Upper lobe of left lung (tissue), 6 donors: ENCODE results near the gene CEP162. TPM values are rescaled to one million over a fixed set of nuclear protein-coding genes. Genes with fewer than 3 reads are reported as not detected.
"Not testable (repeated sequence)": the region's sequence is repeated elsewhere in the genome, so short reads cannot be mapped to it uniquely, and the experiment has no call there.

ENCODE experiments used
- ATAC-seq, 2 donors: fragments of 200-7000 bp; cut with Tn5 transposase; one replicate each; pipeline ENCODE4 v1.9.1; 2022; ENCODE audit warnings: mild to moderate bottlenecking in 2 of 2, moderate library complexity in 2 of 2; ENCODE audit not compliant: low FRiP score in 2 of 2
- DNase-seq, 2 donors: peaks; one replicate each; pipeline ENCODE4 v3.0.0-alpha.2; 2019 to 2020
- H3K27ac ChIP-seq, 4 donors: fragments of 200-600 bp; sonication (generic); one replicate each; pipeline ENCODE4 v1.5.1; 2016 to 2019
- H3K27me3 ChIP-seq, 4 donors: fragments of 200-600 bp; sonication (generic); one replicate each; pipeline ENCODE4 v1.5.1; 2017 to 2019
- H3K36me3 ChIP-seq, 4 donors: fragments of 200-600 bp; sonication (generic); one replicate each; pipeline ENCODE4 v1.5.1; 2016 to 2019
- H3K4me1 ChIP-seq, 4 donors: fragments of 200-600 bp; sonication (generic); one replicate each; pipeline ENCODE4 v1.5.1; 2018 to 2019
- H3K4me3 ChIP-seq, 4 donors: fragments of 200-600 bp; sonication (generic); one replicate each; pipeline ENCODE4 v1.5.1; 2017 to 2019; ENCODE audit warnings: mild to moderate bottlenecking in 2 of 4, moderate library complexity in 1 of 4
- H3K9me3 ChIP-seq, 4 donors: fragments of 200-600 bp; sonication (generic); one replicate each; pipeline ENCODE4 v1.5.1; 2018 to 2019
- CTCF ChIP-seq, 6 experiments: fragments of 450-650 bp in 4 of 6; fragments of 200-600 bp in 2 of 6; sonication (generic) in 2 of 6; IDR thresholded peaks; one replicate each; pipeline ENCODE4 v1.5.1; 2016 to 2019; ENCODE audit warnings: antibody characterized with exemption in 6 of 6
- EP300 ChIP-seq, 4 donors: sonication (generic); formaldehyde crosslinking; IDR thresholded peaks; one replicate each; pipeline ENCODE4 v1.5.1; 2017; ENCODE audit warnings: antibody characterized with exemption in 4 of 4, control low read depth in 2 of 4
- POLR2A ChIP-seq, 4 donors: fragments of 450-650 bp; IDR thresholded peaks; one replicate each; pipeline ENCODE4 v1.5.1; 2016 to 2017; ENCODE audit warnings: antibody characterized with exemption in 4 of 4, mild to moderate bottlenecking in 2 of 4
- POLR2AphosphoS5 ChIP-seq, 2 donors: sonication (generic); formaldehyde crosslinking; IDR thresholded peaks; one replicate each; pipeline ENCODE4 v1.5.1; 2017; ENCODE audit warnings: antibody characterized with exemption in 2 of 2
- WGBS, 2 donors: methylation state at CpG; one replicate each; pipeline ENCODE4 v1.1.5; 2017 to 2018; 5-methylcytosine and 5-hydroxymethylcytosine counted together
- total RNA-seq, 6 donors: library from RNA; depleted of rRNA in 4 of 6; stranded (reverse); fragments of >200 nt in 4 of 6; gene quantifications; one replicate each; pipeline versions ENCODE4 v1.1.0 to v1.2.1, GENCODE V29; 2016 to 2021
- donor health status: DM: no; HTN: no; CAD: no; lungs with moderate emphysema.
- donor health status: DM: no; HTN: yes; CAD: no; lungs with severe emphysema.

The CEP162 gene
- total RNA-seq, 6 donors from 2014 or later = 4.6 to 27.6 (median 11.4) TPM

GRCh38 chr6:84177241-84177640 is 50.2 kb downstream of the CEP162 start:
- Histone ChIP-seq H3K36me3 (peaks cover 0 to 22% (median 3%) of the 10 kb centered on the region in 4 donors), H3K9me3 (no peaks in the 10 kb centered on the region), H3K27me3 (no peaks in the 10 kb centered on the region), H3K4me1 (no peaks in the 10 kb centered on the region), H3K4me3 (no peak overlapping the region), H3K27ac (no peak overlapping the region)
- 76 to 86% methylated on average over 4 of the region's 4 CpGs for WGBS, 2 donors
- DNase-seq (no peak), ATAC-seq (no peak)
- no peak for TF ChIP-seq POLR2AphosphoS5 (IDR thresholded peaks at IDR 0.05)

GRCh38 chr6:84172574-84172973 is 54.9 kb downstream of the CEP162 start:
- H3K27me3 ChIP-seq = no peaks in the 10 kb centered on the region
- H3K9me3 ChIP-seq = no peaks in the 10 kb centered on the region
- no peak overlapping the region for H3K4me3 ChIP-seq
- ATAC-seq = no peak
- no peak for DNase-seq
- 83 to 100% methylated on average over 1 of the region's 1 CpG for WGBS, 2 donors
- H3K4me1 ChIP-seq = no peaks in the 10 kb centered on the region
- peaks cover 2 to 49% (median 4%) of the 10 kb centered on the region in 4 donors for H3K36me3 ChIP-seq
- H3K27ac ChIP-seq = no peak overlapping the region
- TF ChIP-seq POLR2AphosphoS5 (IDR thresholded peaks at IDR 0.05) = no peak
- TF ChIP-seq EP300 (IDR thresholded peaks at IDR 0.05) = no peak
- no peak for TF ChIP-seq CTCF (IDR thresholded peaks at IDR 0.05)
- TF ChIP-seq POLR2A (IDR thresholded peaks at IDR 0.05) = no peak

- no peak overlapping the region for H3K27ac ChIP-seq
- H3K4me3 ChIP-seq = no peak overlapping the region
- no peak for ATAC-seq
These were observed 55.4 kb downstream of the CEP162 start for GRCh38 chr6:84172080-84172479.

GRCh38 chr6:84167457-84167856 is 60.0 kb downstream of the CEP162 start:
- no peak for ATAC-seq
- Histone ChIP-seq H3K27ac (no peak overlapping the region), H3K4me1 (no peaks in the 10 kb centered on the region), H3K27me3 (no peaks in the 10 kb centered on the region), H3K36me3 (peaks cover 0 to 42% (median 2%) of the 10 kb centered on the region in 4 donors), H3K4me3 (no peak overlapping the region), H3K9me3 (no peaks in the 10 kb centered on the region)
- TF ChIP-seq POLR2AphosphoS5 (IDR thresholded peaks at IDR 0.05) = no peak
- TF ChIP-seq CTCF (IDR thresholded peaks at IDR 0.05) = no peak
- TF ChIP-seq POLR2A (IDR thresholded peaks at IDR 0.05) = no peak
- no peak for TF ChIP-seq EP300 (IDR thresholded peaks at IDR 0.05)
- DNase-seq = no peak
- 94 to 100% methylated on average over 1 of the region's 1 CpG for WGBS, 2 donors

More at GRCh38 chr6:84172080-84172479, 55.4 kb downstream of the CEP162 start:
- no peaks in the 10 kb centered on the region for H3K9me3 ChIP-seq
- H3K27me3 ChIP-seq = no peaks in the 10 kb centered on the region
- H3K36me3 ChIP-seq = peaks cover 2 to 49% (median 4%) of the 10 kb centered on the region in 4 donors
- 88 to 100% methylated on average over 2 of the region's 2 CpGs for WGBS, 2 donors
- no peak for DNase-seq
- no peak for TF ChIP-seq CTCF (IDR thresholded peaks at IDR 0.05)
- no peak for TF ChIP-seq EP300 (IDR thresholded peaks at IDR 0.05)
- no peak for TF ChIP-seq POLR2AphosphoS5 (IDR thresholded peaks at IDR 0.05)
- no peak for TF ChIP-seq POLR2A (IDR thresholded peaks at IDR 0.05)
- no peaks in the 10 kb centered on the region for H3K4me1 ChIP-seq

GRCh38 chr6:84166395-84166794 is 61.0 kb downstream of the CEP162 start:
- no peaks in the 10 kb centered on the region for H3K4me1 ChIP-seq
- H3K4me3 ChIP-seq = no peak overlapping the region
- DNase-seq = no peak
- no peaks in the 10 kb centered on the region for H3K9me3 ChIP-seq
- H3K27me3 ChIP-seq = no peaks in the 10 kb centered on the region
- TF ChIP-seq CTCF (IDR thresholded peaks at IDR 0.05) (no peak), POLR2AphosphoS5 (IDR thresholded peaks at IDR 0.05) (no peak), EP300 (IDR thresholded peaks at IDR 0.05) (no peak), POLR2A (IDR thresholded peaks at IDR 0.05) (no peak)
- ATAC-seq = no peak
- H3K27ac ChIP-seq = no peak overlapping the region
- H3K36me3 ChIP-seq = peaks cover 0 to 35% (median 2%) of the 10 kb centered on the region in 4 donors

GRCh38 chr6:84164328-84164727 is 63.1 kb downstream of the CEP162 start:
- not testable (repeated sequence) for H3K4me1 ChIP-seq, ATAC-seq, DNase-seq, H3K27me3 ChIP-seq, H3K9me3 ChIP-seq, H3K27ac ChIP-seq, H3K4me3 ChIP-seq
- peaks cover 0 to 38% (median 5%) of the 10 kb centered on the region in 4 donors for H3K36me3 ChIP-seq
- WGBS, 2 donors = 96% methylated on average over 3 of the region's 3 CpGs
